Measurements from ENCODE around the gene MRPS34. TPM values are rescaled to one million over a fixed set of nuclear protein-coding genes. Genes with fewer than 3 reads are reported as not detected.

MRPS34 gene
- polyA plus RNA-seq, 1 experiment, result 55.8 TPM

DNA sequence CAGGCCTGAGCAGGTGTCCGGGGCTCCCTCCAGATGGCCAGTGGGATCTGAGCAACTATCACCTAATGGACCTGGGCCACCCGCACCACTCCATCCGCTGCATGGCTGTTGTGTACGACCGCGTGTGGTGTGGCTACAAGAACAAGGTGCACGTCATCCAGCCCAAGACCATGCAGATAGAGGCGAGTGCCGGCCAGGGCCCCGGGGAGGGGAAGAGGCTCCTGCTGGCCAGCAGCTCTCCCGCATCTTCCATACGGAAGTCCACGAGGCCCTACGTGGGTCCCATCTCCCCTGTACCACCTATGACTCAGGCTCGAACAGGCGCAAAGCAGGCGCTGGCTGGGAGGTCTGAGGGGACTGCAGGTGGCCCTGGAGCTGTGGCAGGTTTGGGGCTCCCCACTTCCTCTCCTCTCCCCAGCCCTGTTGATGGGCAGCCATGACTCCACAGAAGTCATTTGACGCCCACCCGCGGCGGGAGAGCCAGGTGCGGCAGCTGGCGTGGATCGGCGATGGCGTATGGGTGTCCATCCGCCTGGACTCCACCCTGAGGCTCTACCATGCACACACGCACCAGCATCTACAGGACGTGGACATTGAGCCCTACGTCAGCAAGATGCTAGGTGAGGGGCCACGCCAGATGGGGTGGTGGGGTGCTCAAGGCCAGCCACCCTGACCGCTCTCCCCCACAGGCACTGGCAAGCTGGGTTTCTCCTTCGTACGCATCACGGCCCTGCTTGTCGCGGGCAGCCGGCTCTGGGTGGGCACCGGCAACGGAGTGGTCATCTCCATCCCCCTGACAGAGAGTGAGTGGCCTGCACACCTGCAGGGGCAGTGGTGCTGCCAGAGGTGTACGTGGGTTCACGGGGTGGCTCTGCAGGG is 5.6 kb downstream of the MRPS34 start:
- H3K9me3 ChIP-seq (ENCODE audit: control insufficient read depth, insufficient read depth, low read length), result peaks cover 6% of the 10 kb centered on the region; the same call in 1 of the 2 replicates
- CTCF ChIA-PET, result no interaction called here
- no peaks in the 10 kb centered on the region for H3K27me3 ChIP-seq (ENCODE audit: control insufficient read depth, insufficient read depth, low read length)
- H3K4me3 ChIP-seq (ENCODE audit: low read depth, low read length), result no peak overlapping the region
- no peak for DNase-seq (ENCODE audit: low read depth, low spot score)
- H3K27ac ChIP-seq (ENCODE audit: low read depth, low read length), result no peak overlapping the region
- TF ChIP-seq, protein P1, sequence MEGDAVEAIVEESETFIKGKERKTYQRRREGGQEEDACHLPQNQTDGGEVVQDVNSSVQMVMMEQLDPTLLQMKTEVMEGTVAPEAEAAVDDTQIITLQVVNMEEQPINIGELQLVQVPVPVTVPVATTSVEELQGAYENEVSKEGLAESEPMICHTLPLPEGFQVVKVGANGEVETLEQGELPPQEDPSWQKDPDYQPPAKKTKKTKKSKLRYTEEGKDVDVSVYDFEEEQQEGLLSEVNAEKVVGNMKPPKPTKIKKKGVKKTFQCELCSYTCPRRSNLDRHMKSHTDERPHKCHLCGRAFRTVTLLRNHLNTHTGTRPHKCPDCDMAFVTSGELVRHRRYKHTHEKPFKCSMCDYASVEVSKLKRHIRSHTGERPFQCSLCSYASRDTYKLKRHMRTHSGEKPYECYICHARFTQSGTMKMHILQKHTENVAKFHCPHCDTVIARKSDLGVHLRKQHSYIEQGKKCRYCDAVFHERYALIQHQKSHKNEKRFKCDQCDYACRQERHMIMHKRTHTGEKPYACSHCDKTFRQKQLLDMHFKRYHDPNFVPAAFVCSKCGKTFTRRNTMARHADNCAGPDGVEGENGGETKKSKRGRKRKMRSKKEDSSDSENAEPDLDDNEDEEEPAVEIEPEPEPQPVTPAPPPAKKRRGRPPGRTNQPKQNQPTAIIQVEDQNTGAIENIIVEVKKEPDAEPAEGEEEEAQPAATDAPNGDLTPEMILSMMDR (IDR thresholded peaks at IDR 0.05; ENCODE audit: low read depth, low read length), result no peak
- POLR2A ChIA-PET, result no interaction called here

DNA sequence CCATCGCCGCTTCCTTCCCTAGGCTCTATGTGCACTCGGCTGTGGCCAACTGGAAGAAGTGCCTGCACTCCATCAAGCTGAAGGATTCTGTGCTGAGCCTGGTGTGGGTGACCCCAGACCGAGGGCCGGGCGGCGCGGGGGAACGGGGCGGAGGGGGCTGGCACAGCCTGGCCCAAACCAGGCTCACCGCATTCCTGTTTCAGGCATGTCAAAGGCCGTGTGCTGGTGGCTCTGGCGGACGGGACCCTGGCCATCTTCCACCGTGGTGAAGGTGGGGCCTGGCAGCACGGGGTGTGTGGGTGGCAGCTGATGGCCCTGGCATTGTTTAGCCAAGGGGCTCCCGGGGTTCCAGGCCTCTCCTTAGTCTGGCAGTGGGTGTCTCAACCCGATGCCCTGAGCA is 6.2 kb downstream of the MRPS34 start:
- Histone ChIP-seq H3K27ac (ENCODE audit: low read depth, low read length) (no peak overlapping the region), H3K4me3 (ENCODE audit: low read depth, low read length) (no peak overlapping the region), H3K27me3 (ENCODE audit: control insufficient read depth, insufficient read depth, low read length) (no peaks in the 10 kb centered on the region), H3K9me3 (ENCODE audit: control insufficient read depth, insufficient read depth, low read length) (peaks cover 6% of the 10 kb centered on the region; the same call in 1 of the 2 replicates)
- ChIA-PET POLR2A (interaction anchor here (0.6 kb wide), 1 partner anchor 9 kb away, joined by 3 read pairs; no protein-coding TSS in a partner anchor), CTCF (no interaction called here)
- TF ChIP-seq, protein P1 (IDR thresholded peaks at IDR 0.05; ENCODE audit: low read depth, low read length), result no peak
- DNase-seq (ENCODE audit: low read depth, low spot score), result no peak

DNA sequence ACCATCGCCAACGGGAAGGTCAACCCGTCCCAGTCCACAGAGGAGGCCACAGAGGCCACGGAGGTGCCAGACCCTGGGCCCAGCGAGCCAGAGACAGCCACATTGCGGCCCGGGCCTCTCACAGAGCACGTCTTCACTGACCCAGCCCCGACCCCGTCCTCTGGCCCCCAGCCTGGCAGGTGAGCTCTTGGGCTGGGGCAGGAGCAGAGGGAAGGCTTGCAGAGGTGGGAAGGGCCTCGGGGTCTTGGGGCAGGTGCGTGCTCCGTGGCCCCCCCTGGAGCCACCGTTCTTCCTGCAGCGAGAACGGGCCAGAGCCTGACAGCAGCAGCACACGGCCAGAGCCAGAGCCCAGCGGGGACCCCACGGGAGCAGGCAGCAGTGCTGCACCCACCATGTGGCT is 6.7 kb downstream of the MRPS34 start:
- no peak for DNase-seq (ENCODE audit: low read depth, low spot score)
- TF ChIP-seq, protein P1 (IDR thresholded peaks at IDR 0.05; ENCODE audit: low read depth, low read length), result no peak
- H3K27ac ChIP-seq (ENCODE audit: low read depth, low read length), result no peak overlapping the region
- no peak overlapping the region for H3K4me3 ChIP-seq (ENCODE audit: low read depth, low read length)
- CTCF ChIA-PET, result no interaction called here
- H3K9me3 ChIP-seq (ENCODE audit: control insufficient read depth, insufficient read depth, low read length), result peaks cover 6% of the 10 kb centered on the region; the same call in 1 of the 2 replicates
- POLR2A ChIA-PET, result interaction anchor here (0.6 kb wide), 1 partner anchor 9 kb away, joined by 3 read pairs; no protein-coding TSS in a partner anchor
- no peaks in the 10 kb centered on the region for H3K27me3 ChIP-seq (ENCODE audit: control insufficient read depth, insufficient read depth, low read length)

DNA sequence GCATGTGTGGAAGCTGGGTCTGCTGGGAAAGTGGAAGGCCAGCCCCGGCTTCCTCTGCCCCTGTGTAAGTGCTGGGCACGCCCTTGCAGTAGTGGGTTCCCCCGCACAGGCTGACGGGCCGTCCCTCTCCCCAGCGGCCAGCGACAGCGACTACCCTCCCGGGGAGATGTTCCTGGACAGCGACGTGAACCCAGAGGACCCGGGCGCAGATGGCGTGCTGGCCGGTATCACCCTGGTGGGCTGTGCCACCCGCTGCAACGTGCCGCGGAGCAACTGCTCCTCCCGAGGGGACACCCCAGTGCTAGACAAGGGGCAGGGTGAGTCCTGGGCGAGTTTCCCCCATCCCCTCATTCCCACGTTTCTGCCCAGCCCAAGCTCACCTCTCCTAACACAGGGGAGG is 7.1 kb downstream of the MRPS34 start:
- H3K4me3 ChIP-seq (ENCODE audit: low read depth, low read length), result no peak overlapping the region
- no peaks in the 10 kb centered on the region for H3K27me3 ChIP-seq (ENCODE audit: control insufficient read depth, insufficient read depth, low read length)
- TF ChIP-seq, protein P1 (IDR thresholded peaks at IDR 0.05; ENCODE audit: low read depth, low read length), result no peak
- DNase-seq (ENCODE audit: low read depth, low spot score), result no peak
- POLR2A ChIA-PET, result no interaction called here
- CTCF ChIA-PET, result no interaction called here
- H3K27ac ChIP-seq (ENCODE audit: low read depth, low read length), result no peak overlapping the region
- H3K9me3 ChIP-seq (ENCODE audit: control insufficient read depth, insufficient read depth, low read length), result peaks cover 6% of the 10 kb centered on the region; the same call in 1 of the 2 replicates

DNA sequence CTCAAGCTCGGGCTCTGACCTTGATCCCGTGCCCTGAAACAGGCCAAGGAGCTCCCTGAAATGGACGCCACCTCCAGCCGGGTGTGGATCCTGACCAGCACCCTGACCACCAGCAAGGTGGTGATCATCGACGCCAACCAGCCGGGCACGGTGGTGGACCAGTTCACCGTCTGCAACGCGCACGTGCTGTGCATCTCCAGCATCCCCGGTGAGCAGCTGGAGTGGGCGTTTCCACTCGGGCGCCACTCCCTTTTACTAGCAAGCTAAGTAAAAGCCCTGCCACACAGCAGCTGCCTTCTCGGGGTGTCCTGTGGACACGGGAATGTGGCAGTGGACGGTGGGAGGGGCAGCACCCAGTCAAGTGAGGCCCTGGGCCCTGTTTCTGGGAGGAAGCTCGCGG is 8.0 kb downstream of the MRPS34 start:
- no peaks in the 10 kb centered on the region for H3K27me3 ChIP-seq (ENCODE audit: control insufficient read depth, insufficient read depth, low read length)
- TF ChIP-seq, protein P1 (IDR thresholded peaks at IDR 0.05; ENCODE audit: low read depth, low read length), result no peak
- H3K4me3 ChIP-seq (ENCODE audit: low read depth, low read length), result no peak overlapping the region
- no peak overlapping the region for H3K27ac ChIP-seq (ENCODE audit: low read depth, low read length)
- DNase-seq (ENCODE audit: low read depth, low spot score), result no peak
- POLR2A ChIA-PET, result interaction anchor here (1.5 kb wide), 1 partner anchor 8 kb away, joined by 4 read pairs; the partner anchor contains the start of genes EME2 and MRPS34
- no peaks in the 10 kb centered on the region; the same call in 1 of the 2 replicates for H3K9me3 ChIP-seq (ENCODE audit: control insufficient read depth, insufficient read depth, low read length)
- CTCF ChIA-PET, result no interaction called here
